K562 (cell line): Measurements from ENCODE around the gene ARHGDIA. TPM values are rescaled to one million over a fixed set of nuclear protein-coding genes. Genes with fewer than 3 reads are reported as not detected.

Source experiments
- CHD7 ChIP-seq: fragments of 200-600 bp; sonication (generic); IDR thresholded peaks from one replicate; pipeline ENCODE4 v1.6.1; 2012; ENCODE audit warnings: mild to moderate bottlenecking, low read depth, low read length, inconsistent platforms
- CREB1 ChIP-seq, 2 experiments: sonication (generic) in 1 of 2; formaldehyde crosslinking in 1 of 2; IDR thresholded peaks; 2 replicates each; pipeline versions ENCODE4 v1.6.1 to v1.8.0; 2012 to 2022; ENCODE audit warnings: inconsistent platforms in 1 of 2, mild to moderate bottlenecking in 1 of 2, missing genetic modification reagents in 1 of 2, moderate library complexity in 1 of 2
- FOXJ3 ChIP-seq: sonication (generic); formaldehyde crosslinking; IDR thresholded peaks from 2 replicates; pipeline ENCODE4 v1.4.0; 2020; ENCODE audit warnings: mild to moderate bottlenecking, missing genetic modification reagents
- GATAD2A ChIP-seq: fragments of 450-650 bp; IDR thresholded peaks from 2 replicates; pipeline ENCODE4 v1.6.1; 2017
- NEUROD1 ChIP-seq: fragments of 150-350 bp; IDR thresholded peaks from 2 replicates; pipeline ENCODE4 v1.6.1; 2014; ENCODE audit warnings: borderline replicate concordance, low read length, low read depth; ENCODE audit not compliant: partially characterized antibody
- RBM22 ChIP-seq: fragments of 200-400 bp; formaldehyde crosslinking; IDR thresholded peaks from 2 replicates; pipeline ENCODE4 v1.6.1; 2018; ENCODE audit warnings: low read length, low read depth; ENCODE audit not compliant: poor library complexity, severe bottlenecking
- TCF7 ChIP-seq: sonication (generic); IDR thresholded peaks from 2 replicates; pipeline ENCODE4 v1.6.1; 2016; ENCODE audit warnings: antibody characterized with exemption, borderline replicate concordance
- ZNF324 ChIP-seq: fragments of 250-450 bp; sonication (Bioruptor Pico); IDR thresholded peaks from 2 replicates; pipeline ENCODE4 v1.4.0; 2020; ENCODE audit warnings: mild to moderate bottlenecking
- ZNF561 ChIP-seq: fragments of 450-650 bp; formaldehyde crosslinking; conservative IDR thresholded peaks from 2 replicates; pipeline ENCODE4 v1.4.0; 2020; ENCODE audit warnings: mild to moderate bottlenecking, moderate library complexity
- ZNF707 ChIP-seq: fragments of 250-450 bp; sonication (Bioruptor Pico); conservative IDR thresholded peaks from 2 replicates; pipeline ENCODE4 v1.8.0; 2022; ENCODE audit warnings: inconsistent platforms, mild to moderate bottlenecking, moderate library complexity
- polyA plus RNA-seq, 8 experiments: library from polyadenylated mRNA; depleted of rRNA in 4 of 8; stranded (reverse) in 5 of 8; unstranded in 3 of 8; fragments of >200 nt; fragmentation: Nextera tagmentation in 2 of 8; fragmentation: Illumina TruSeq in 1 of 8; extraction: Ambion mirVana in 2 of 8; extraction: Trizol in 1 of 8; gene quantifications; 2 replicates each; pipeline versions ENCODE4 v1.2.1 to v1.2.3, GENCODE V29; 2011 to 2014; ENCODE audit warnings: inconsistent platforms in 1 of 8, missing spikeins in 1 of 8
- total RNA-seq, 7 experiments: library from RNA; depleted of rRNA in 6 of 7; stranded (reverse); fragments of >200 nt in 6 of 7; fragmentation: Illumina TruSeq in 2 of 7; extraction: Trizol in 2 of 7; gene quantifications; 2 replicates each; pipeline versions ENCODE4 v1.2.1 to v1.2.3, GENCODE V29; 2011 to 2021; ENCODE audit warnings: low replicate concordance in 1 of 7
- TF ChIP-seq, protein P1 (sequence below): conservative IDR thresholded peaks from 2 replicates; pipeline ENCODE4 v1.6.1; 2011; ENCODE audit warnings: low read depth, mild to moderate bottlenecking, low read length; ENCODE audit not compliant: control insufficient read depth
- TF ChIP-seq, protein P2 (sequence below): sonication (generic); formaldehyde crosslinking; IDR thresholded peaks from 2 replicates; pipeline ENCODE4 v1.9.0; 2022; ENCODE audit warnings: mild to moderate bottlenecking, missing genetic modification reagents

The ARHGDIA gene
- total and polyA plus RNA-seq, 9 of the 15 experiments (the other 6 are each of a cell fraction or from before 2014, with no cell fraction given), result 9.6 to 340 (median 97.6) TPM

- TF ChIP-seq CHD7 (peak; percentile 0), ZNF324 (no peak), NEUROD1 (no peak), GATAD2A (no peak), ZNF707 (CRISPR knock-in tag) (no peak), CREB1 (IDR thresholded peaks at IDR 0.05) (no peak), CREB1 (CRISPR knock-in tag; IDR thresholded peaks at IDR 0.05) (0 out of 2 replicates have a peak, but pooled peaks have one; percentile 30), TCF7 (no peak), ZNF561 (CRISPR knock-in tag) (0 out of 2 replicates have a peak, but pooled peaks have one; percentile 6), RBM22 (peak; percentile 96), FOXJ3 (CRISPR knock-in tag) (no peak)
- TF ChIP-seq, protein P1, sequence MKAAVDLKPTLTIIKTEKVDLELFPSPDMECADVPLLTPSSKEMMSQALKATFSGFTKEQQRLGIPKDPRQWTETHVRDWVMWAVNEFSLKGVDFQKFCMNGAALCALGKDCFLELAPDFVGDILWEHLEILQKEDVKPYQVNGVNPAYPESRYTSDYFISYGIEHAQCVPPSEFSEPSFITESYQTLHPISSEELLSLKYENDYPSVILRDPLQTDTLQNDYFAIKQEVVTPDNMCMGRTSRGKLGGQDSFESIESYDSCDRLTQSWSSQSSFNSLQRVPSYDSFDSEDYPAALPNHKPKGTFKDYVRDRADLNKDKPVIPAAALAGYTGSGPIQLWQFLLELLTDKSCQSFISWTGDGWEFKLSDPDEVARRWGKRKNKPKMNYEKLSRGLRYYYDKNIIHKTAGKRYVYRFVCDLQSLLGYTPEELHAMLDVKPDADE, result no peak
- TF ChIP-seq, protein P2, sequence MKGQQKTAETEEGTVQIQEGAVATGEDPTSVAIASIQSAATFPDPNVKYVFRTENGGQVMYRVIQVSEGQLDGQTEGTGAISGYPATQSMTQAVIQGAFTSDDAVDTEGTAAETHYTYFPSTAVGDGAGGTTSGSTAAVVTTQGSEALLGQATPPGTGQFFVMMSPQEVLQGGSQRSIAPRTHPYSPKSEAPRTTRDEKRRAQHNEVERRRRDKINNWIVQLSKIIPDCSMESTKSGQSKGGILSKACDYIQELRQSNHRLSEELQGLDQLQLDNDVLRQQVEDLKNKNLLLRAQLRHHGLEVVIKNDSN, result no peak
Measured at GRCh38 chr17:81867170-81867990, 3.8 kb downstream of the ARHGDIA start (continued).
